Lower leg skin (tissue), 4 donors: ENCODE data around the gene HAVCR2. TPM values are rescaled to one million over a fixed set of nuclear protein-coding genes. Genes with fewer than 3 reads are reported as not detected.
A peak's percentile ranks its signal among the peaks of the same experiment; 100 is the strongest.

ENCODE experiments used
- DNase-seq, 2 donors: peaks; one replicate each; pipeline ENCODE4 v3.0.0-alpha.2; 2019; ENCODE audit warnings: low spot score in 2 of 2
- H3K4me3 ChIP-seq: fragments of 200-600 bp; sonication (generic); 2 replicates; pipeline ENCODE4 v1.5.1; 2017; ENCODE audit warnings: mild to moderate bottlenecking, low read depth; ENCODE audit not compliant: poor library complexity, severe bottlenecking
- POLR2A ChIP-seq, 2 donors: fragments of 450-650 bp; IDR thresholded peaks; one replicate each; pipeline ENCODE4 v1.6.1; 2016 to 2017; ENCODE audit warnings: antibody characterized with exemption in 2 of 2, mild to moderate bottlenecking in 1 of 2, moderate library complexity in 1 of 2
- WGBS, 2 donors: methylation state at CpG; one replicate each; pipeline ENCODE4 v1.1.5; 2018; 5-methylcytosine and 5-hydroxymethylcytosine counted together
- intact Hi-C: fragments of 100-400 bp; cut with DNase I; formaldehyde crosslinking; loops from one replicate; pipeline ENCODE4 v1.15.0; 2023; ENCODE audit warnings: low total_unique reads
- total RNA-seq, 4 donors: library from RNA; depleted of rRNA; stranded (reverse); fragments of >200 nt; gene quantifications; one replicate each; pipeline ENCODE4 v1.1.0, GENCODE V29; 2016
- TF ChIP-seq, protein P1 (sequence below), 3 donors: fragments of 450-650 bp; IDR thresholded peaks; one replicate each; pipeline ENCODE4 v1.5.1; 2016; ENCODE audit warnings: antibody characterized with exemption in 3 of 3, mild to moderate bottlenecking in 3 of 3, moderate library complexity in 2 of 3

Gene HAVCR2
- total RNA-seq, 4 donors from 2014 or later: 4.4 to 8.1 (median 6.0) TPM

GRCh38 chr5:157086751-157087359 is 22.0 kb downstream of the HAVCR2 start:
- 85 to 88% methylated on average over 8 of the region's 8 CpGs for WGBS, 2 donors
- TF ChIP-seq, protein P1, sequence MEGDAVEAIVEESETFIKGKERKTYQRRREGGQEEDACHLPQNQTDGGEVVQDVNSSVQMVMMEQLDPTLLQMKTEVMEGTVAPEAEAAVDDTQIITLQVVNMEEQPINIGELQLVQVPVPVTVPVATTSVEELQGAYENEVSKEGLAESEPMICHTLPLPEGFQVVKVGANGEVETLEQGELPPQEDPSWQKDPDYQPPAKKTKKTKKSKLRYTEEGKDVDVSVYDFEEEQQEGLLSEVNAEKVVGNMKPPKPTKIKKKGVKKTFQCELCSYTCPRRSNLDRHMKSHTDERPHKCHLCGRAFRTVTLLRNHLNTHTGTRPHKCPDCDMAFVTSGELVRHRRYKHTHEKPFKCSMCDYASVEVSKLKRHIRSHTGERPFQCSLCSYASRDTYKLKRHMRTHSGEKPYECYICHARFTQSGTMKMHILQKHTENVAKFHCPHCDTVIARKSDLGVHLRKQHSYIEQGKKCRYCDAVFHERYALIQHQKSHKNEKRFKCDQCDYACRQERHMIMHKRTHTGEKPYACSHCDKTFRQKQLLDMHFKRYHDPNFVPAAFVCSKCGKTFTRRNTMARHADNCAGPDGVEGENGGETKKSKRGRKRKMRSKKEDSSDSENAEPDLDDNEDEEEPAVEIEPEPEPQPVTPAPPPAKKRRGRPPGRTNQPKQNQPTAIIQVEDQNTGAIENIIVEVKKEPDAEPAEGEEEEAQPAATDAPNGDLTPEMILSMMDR (IDR thresholded peaks at IDR 0.05): no peak
- no peak for TF ChIP-seq POLR2A (IDR thresholded peaks at IDR 0.05)
- intact Hi-C loops: no loop called here
- peak in 1 of 2 donors; percentile 4 for DNase-seq
- H3K4me3 ChIP-seq: no peak overlapping the region

- TF ChIP-seq, protein P1 (IDR thresholded peaks at IDR 0.05): no peak
- no peak for TF ChIP-seq POLR2A (IDR thresholded peaks at IDR 0.05)
- peak in 1 of 2 donors; percentile 28 for DNase-seq
- intact Hi-C loops: no loop called here
- H3K4me3 ChIP-seq: no peak overlapping the region
- WGBS, 2 donors: 64 to 86% methylated on average over 4 of the region's 4 CpGs
Measured at GRCh38 chr5:157085930-157086329, 22.9 kb downstream of the HAVCR2 start.

GRCh38 chr5:157080286-157080685 is 28.6 kb downstream of the HAVCR2 start:
- intact Hi-C loops: no loop called here
- 16 to 37% methylated on average over 2 of the region's 2 CpGs for WGBS, 2 donors
- TF ChIP-seq, protein P1 (IDR thresholded peaks at IDR 0.05): no peak
- TF ChIP-seq POLR2A (IDR thresholded peaks at IDR 0.05): no peak
- no peak overlapping the region for H3K4me3 ChIP-seq
- DNase-seq: no peak

- intact Hi-C loops: no loop called here
- peak in 1 of 2 donors; percentile 29 for DNase-seq
- TF ChIP-seq POLR2A (IDR thresholded peaks at IDR 0.05): no peak
- TF ChIP-seq, protein P1 (IDR thresholded peaks at IDR 0.05): no peak
- 44 to 57% methylated on average over 4 of the region's 4 CpGs for WGBS, 2 donors
- no peak overlapping the region for H3K4me3 ChIP-seq
Measured at GRCh38 chr5:157076558-157076957, 32.3 kb downstream of the HAVCR2 start.

DNA sequence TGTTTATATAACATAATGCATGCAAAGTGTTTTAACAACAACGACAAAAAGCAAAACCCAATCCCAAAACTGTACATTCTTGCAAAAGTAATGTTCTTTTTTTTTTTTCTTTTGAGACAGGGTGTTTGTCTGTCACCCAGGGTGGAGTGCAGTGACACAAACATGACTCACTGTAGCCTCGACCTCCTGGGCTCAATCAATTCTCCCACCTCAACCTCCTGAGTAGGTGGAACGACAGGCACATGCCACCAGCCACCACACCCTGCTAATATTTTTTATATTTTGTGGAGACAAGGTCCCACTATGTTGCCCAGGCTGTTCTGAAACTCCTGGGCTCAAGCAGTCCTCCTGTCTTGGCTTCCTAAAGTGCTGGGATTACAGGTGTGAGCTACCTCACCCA is 36.3 kb downstream of the HAVCR2 start:
- intact Hi-C loops: no loop called here
- peak in 1 of 2 donors; percentile 40 for DNase-seq
- WGBS, 2 donors: 32 to 52% methylated on average over 3 of the region's 3 CpGs
- no peak overlapping the region for H3K4me3 ChIP-seq
- TF ChIP-seq, protein P1 (IDR thresholded peaks at IDR 0.05): no peak
- no peak for TF ChIP-seq POLR2A (IDR thresholded peaks at IDR 0.05)

DNA sequence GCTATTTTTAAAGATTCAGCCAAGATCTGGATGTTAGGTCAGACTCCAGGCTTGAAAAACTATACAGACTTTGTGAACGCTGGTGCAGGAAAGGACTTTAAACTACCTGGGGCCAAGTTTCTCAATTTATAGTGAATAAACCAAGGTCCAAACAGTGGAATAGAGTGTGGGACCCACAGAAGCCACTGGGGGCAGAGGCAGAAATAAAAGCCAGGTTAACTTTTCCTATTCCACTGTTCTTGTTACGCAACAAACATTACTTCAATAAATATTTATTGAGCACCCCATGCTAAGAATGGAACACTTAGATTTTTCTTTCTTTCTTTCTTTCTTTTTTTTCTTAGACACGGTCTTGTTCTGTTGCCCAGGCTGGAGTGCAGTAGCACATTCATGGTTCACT is 38.9 kb downstream of the HAVCR2 start:
- no peak overlapping the region for H3K4me3 ChIP-seq
- TF ChIP-seq POLR2A (IDR thresholded peaks at IDR 0.05): no peak
- TF ChIP-seq, protein P1 (IDR thresholded peaks at IDR 0.05): no peak
- no peak for DNase-seq
- 92% methylated on average over 3 of the region's 3 CpGs for WGBS, 2 donors
- intact Hi-C loops: loop anchor here (10.0 kb wide), 1 partner anchor 1305 kb away; no protein-coding TSS in a partner anchor
